ENCODE results near the gene SLC25A23.
A peak's percentile ranks its signal among the peaks of the same experiment; 100 is the strongest.

DNA sequence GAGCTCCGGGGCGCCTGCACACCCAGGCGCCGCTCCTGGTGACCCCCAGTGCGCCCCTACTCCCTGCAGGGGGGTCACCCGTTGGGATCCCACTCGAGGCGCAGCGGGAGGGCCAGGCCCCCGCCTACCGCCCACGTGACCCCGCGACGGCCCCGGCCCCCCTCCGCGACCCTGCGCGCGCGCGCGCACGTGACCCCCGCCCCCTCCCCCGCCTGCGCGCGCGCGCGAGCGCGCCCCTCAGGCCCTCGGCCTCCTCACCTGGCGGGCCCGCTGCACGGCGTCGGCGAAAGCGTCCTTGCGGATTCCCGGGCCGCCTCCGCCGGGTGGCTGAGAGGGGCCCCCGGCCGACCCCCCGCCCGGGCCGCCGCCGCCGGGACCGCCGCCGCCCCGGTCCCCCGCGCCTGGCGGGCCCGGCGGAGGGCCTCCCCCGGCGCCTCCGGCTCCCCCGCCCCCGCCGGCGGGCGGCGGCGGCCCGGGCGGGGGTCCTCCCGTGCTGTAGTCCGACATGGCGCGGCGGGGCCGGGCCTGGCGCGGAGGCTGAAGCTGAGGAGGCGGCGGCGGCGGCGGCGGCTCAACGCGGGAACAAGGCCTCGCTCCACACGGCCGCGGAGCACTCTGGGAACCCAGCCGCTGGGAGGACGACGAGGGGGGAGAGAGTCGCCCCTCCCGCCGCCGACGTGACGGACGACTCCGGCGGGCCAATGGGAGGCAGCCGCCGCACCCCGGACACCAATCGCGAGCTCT lies 35.2 kb downstream of the SLC25A23 start, which contains the start of gene KHSRP:
- TF ChIP-seq, protein P1, sequence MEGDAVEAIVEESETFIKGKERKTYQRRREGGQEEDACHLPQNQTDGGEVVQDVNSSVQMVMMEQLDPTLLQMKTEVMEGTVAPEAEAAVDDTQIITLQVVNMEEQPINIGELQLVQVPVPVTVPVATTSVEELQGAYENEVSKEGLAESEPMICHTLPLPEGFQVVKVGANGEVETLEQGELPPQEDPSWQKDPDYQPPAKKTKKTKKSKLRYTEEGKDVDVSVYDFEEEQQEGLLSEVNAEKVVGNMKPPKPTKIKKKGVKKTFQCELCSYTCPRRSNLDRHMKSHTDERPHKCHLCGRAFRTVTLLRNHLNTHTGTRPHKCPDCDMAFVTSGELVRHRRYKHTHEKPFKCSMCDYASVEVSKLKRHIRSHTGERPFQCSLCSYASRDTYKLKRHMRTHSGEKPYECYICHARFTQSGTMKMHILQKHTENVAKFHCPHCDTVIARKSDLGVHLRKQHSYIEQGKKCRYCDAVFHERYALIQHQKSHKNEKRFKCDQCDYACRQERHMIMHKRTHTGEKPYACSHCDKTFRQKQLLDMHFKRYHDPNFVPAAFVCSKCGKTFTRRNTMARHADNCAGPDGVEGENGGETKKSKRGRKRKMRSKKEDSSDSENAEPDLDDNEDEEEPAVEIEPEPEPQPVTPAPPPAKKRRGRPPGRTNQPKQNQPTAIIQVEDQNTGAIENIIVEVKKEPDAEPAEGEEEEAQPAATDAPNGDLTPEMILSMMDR (IDR thresholded peaks at IDR 0.05), result no peak
- TF ChIP-seq EP300 (IDR thresholded peaks at IDR 0.05) (no peak), POLR2A (IDR thresholded peaks at IDR 0.05) (peak; percentile 70)

All from ovary (tissue), 3 donors.